HL-60 (cell line): ENCODE data around the gene PHYHIPL.
"Not testable (repeated sequence)": the region's sequence is repeated elsewhere in the genome, so short reads cannot be mapped to it uniquely, and the experiment has no call there.

Source experiments
- DNase-seq, 2 experiments: peaks; one replicate each; pipeline ENCODE4 v3.0.0-alpha.2; 2010 to 2020; ENCODE audit warnings: low read depth in 1 of 2, low spot score in 1 of 2
- H3K27ac ChIP-seq: fragments of 250-450 bp; sonication (Bioruptor Pico); replicated peaks from 2 replicates; pipeline ENCODE4 v1.5.1; 2020; ENCODE audit warnings: mild to moderate bottlenecking, moderate library complexity
- H3K27me3 ChIP-seq: fragments of 250-450 bp; sonication (Bioruptor Pico); 2 replicates; pipeline ENCODE4 v1.5.1; 2021; ENCODE audit warnings: mild to moderate bottlenecking, moderate library complexity; ENCODE audit not compliant: insufficient read depth, poor library complexity, severe bottlenecking
- H3K4me3 ChIP-seq: replicated peaks from 2 replicates; pipeline ENCODE4 v1.5.1; 2011; ENCODE audit warnings: mild to moderate bottlenecking, control low read depth, low read length; ENCODE audit not compliant: insufficient read depth
- GABPA ChIP-seq: IDR thresholded peaks from 2 replicates; pipeline ENCODE4 v1.6.1; 2012; ENCODE audit warnings: low read depth
- POLR2AphosphoS5 ChIP-seq: IDR thresholded peaks from 2 replicates; pipeline ENCODE4 v1.6.1; 2012; ENCODE audit warnings: low read depth
- SPI1 ChIP-seq: IDR thresholded peaks from 2 replicates; pipeline ENCODE4 v1.6.1; 2012; ENCODE audit warnings: low read depth, mild to moderate bottlenecking, borderline replicate concordance
- TF ChIP-seq, protein P1 (sequence below): IDR thresholded peaks from one replicate; pipeline ENCODE4 v1.5.1; 2011; ENCODE audit warnings: low read length, control low read depth, inconsistent platforms; ENCODE audit not compliant: insufficient read depth
- TF ChIP-seq, protein P2 (sequence below): IDR thresholded peaks from 2 replicates; pipeline ENCODE4 v1.6.1; 2012; ENCODE audit warnings: low read depth; ENCODE audit not compliant: insufficient replicate concordance

PHYHIPL gene

DNA sequence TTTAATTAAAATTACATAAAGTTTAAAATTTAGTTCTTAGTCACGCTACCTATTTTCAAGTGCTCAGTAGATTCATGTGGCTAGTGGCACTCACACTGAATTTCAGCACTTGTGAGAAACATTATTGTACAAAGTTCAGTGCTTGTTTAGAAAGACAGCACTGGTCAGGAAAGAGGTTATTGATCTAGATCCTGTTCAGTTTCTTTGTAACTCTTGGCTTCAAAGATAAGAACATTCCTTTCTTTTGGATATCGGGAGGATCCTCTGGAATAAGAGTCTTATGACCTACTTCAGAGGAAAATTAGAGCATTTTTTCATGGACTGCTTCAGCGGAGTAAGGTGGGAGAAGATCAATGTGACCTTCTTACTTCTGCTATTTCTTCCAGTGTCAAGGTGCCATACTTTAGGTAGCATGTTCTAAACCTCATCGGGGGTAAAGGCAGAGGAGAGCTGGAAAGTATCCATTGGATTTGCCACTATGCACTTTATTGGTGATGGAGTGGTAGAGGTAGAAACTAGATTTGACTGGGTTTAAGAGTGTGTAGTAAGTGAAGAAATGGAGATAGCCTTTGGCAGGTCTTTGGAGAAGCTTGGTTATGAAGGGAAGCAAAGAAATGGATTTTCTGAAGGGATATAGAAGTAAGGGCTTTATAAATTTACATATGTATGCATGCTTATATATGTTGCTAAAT, 39.9 kb downstream of the PHYHIPL start:
- H3K27me3 ChIP-seq: no peaks in the 10 kb centered on the region
- TF ChIP-seq, protein P1, sequence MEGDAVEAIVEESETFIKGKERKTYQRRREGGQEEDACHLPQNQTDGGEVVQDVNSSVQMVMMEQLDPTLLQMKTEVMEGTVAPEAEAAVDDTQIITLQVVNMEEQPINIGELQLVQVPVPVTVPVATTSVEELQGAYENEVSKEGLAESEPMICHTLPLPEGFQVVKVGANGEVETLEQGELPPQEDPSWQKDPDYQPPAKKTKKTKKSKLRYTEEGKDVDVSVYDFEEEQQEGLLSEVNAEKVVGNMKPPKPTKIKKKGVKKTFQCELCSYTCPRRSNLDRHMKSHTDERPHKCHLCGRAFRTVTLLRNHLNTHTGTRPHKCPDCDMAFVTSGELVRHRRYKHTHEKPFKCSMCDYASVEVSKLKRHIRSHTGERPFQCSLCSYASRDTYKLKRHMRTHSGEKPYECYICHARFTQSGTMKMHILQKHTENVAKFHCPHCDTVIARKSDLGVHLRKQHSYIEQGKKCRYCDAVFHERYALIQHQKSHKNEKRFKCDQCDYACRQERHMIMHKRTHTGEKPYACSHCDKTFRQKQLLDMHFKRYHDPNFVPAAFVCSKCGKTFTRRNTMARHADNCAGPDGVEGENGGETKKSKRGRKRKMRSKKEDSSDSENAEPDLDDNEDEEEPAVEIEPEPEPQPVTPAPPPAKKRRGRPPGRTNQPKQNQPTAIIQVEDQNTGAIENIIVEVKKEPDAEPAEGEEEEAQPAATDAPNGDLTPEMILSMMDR: no peak
- TF ChIP-seq GABPA: no peak
- no peak for TF ChIP-seq SPI1
- no peak for TF ChIP-seq POLR2AphosphoS5
- no peak overlapping the region for H3K4me3 ChIP-seq
- H3K27ac ChIP-seq: no peak overlapping the region
- no peak for DNase-seq

DNA sequence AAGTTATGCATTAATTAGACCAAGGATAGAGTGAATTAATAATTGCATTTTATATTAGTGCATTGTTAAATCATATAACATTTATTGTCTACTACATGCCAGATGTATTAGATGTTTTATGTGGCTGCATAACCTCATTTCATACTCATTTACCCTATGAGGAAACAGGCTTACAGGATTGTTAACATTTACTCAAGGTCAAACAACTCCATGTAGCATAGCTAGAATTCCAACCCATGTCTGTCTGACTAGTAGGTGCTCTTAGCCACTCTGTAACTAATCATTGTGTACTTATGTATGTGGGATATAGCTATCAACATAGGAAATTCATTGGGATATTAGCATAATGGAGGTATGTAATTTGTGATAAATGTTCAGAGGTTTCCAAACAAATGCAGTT, 46.3 kb downstream of the PHYHIPL start:
- DNase-seq: no peak

GRCh38 chr10:59223597-59223996, 47.2 kb downstream of the PHYHIPL start:
- not testable (repeated sequence) for H3K27me3 ChIP-seq, H3K4me3 ChIP-seq, DNase-seq, H3K27ac ChIP-seq

More for the DNA sequence above, 46.3 kb downstream of the PHYHIPL start:
- no peaks in the 10 kb centered on the region for H3K27me3 ChIP-seq
- H3K4me3 ChIP-seq: no peak overlapping the region
- no peak overlapping the region for H3K27ac ChIP-seq
- no peak for TF ChIP-seq POLR2AphosphoS5
- TF ChIP-seq, protein P2, sequence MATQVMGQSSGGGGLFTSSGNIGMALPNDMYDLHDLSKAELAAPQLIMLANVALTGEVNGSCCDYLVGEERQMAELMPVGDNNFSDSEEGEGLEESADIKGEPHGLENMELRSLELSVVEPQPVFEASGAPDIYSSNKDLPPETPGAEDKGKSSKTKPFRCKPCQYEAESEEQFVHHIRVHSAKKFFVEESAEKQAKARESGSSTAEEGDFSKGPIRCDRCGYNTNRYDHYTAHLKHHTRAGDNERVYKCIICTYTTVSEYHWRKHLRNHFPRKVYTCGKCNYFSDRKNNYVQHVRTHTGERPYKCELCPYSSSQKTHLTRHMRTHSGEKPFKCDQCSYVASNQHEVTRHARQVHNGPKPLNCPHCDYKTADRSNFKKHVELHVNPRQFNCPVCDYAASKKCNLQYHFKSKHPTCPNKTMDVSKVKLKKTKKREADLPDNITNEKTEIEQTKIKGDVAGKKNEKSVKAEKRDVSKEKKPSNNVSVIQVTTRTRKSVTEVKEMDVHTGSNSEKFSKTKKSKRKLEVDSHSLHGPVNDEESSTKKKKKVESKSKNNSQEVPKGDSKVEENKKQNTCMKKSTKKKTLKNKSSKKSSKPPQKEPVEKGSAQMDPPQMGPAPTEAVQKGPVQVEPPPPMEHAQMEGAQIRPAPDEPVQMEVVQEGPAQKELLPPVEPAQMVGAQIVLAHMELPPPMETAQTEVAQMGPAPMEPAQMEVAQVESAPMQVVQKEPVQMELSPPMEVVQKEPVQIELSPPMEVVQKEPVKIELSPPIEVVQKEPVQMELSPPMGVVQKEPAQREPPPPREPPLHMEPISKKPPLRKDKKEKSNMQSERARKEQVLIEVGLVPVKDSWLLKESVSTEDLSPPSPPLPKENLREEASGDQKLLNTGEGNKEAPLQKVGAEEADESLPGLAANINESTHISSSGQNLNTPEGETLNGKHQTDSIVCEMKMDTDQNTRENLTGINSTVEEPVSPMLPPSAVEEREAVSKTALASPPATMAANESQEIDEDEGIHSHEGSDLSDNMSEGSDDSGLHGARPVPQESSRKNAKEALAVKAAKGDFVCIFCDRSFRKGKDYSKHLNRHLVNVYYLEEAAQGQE: no peak
- TF ChIP-seq, protein P1: no peak
- TF ChIP-seq SPI1: no peak
- no peak for TF ChIP-seq GABPA

- Histone ChIP-seq H3K27me3 (peaks cover 2% of the 10 kb centered on the region), H3K27ac (no peak overlapping the region), H3K4me3 (no peak overlapping the region)
- TF ChIP-seq POLR2AphosphoS5: no peak
- TF ChIP-seq, protein P2: no peak
- TF ChIP-seq, protein P1: no peak
- no peak for TF ChIP-seq GABPA
- no peak for TF ChIP-seq SPI1
- no peak for DNase-seq
Measured at GRCh38 chr10:59225211-59225610, 48.8 kb downstream of the PHYHIPL start.
